Endothelial cell of umbilical vein (primary cell): ENCODE measurements around the gene SIPA1L3. TPM values are rescaled to one million over a fixed set of nuclear protein-coding genes. Genes with fewer than 3 reads are reported as not detected.

Source experiments
- BruUV-seq: library from RNA; stranded (reverse); fragments of 400-500 nt; replicated peaks from 2 replicates; lab custom pipeline; 2021; lab: Mats Ljungman, UMichigan
- CTCF ChIA-PET: fragments of 300-600, 350-600 bp; sonication (Branson Sonifier 250); formaldehyde crosslinking; loops from one replicate; lab custom pipeline; 2021; ENCODE audit warnings: antibody characterized with exemption, inconsistent platforms; lab: Charles Lee
- POLR2A ChIA-PET: fragments of 300-600, 350-600 bp; sonication (Branson Sonifier 250); formaldehyde crosslinking; loops from one replicate; lab custom pipeline; 2021; ENCODE audit warnings: antibody characterized with exemption, inconsistent platforms; lab: Charles Lee
- DNase-seq: peaks from one replicate; pipeline ENCODE4 v3.0.0-alpha.2; 2011; ENCODE audit warnings: low read depth, low spot score
- FAIRE-seq: peaks from 2 replicates; lab custom pipeline; 2011; peaks lifted over from hg19 to GRCh38; lab: Jason Lieb, UNC
- H2AFZ ChIP-seq: 2 replicates; pipeline ENCODE4 v1.6.0; 2012; ENCODE audit warnings: low read depth, low read length, control low read depth, inconsistent platforms
- H3K27ac ChIP-seq: 2 replicates; pipeline ENCODE4 v1.5.1; 2011; ENCODE audit warnings: low read depth, mild to moderate bottlenecking, control low read depth, low read length, moderate library complexity; ENCODE audit not compliant: insufficient read depth
- H3K27me3 ChIP-seq, 2 experiments: 2 replicates each; pipeline versions ENCODE4 v1.6.0 to v1.6.1; 2011; ENCODE audit warnings: low read length in 2 of 2, mixed read lengths in 1 of 2; ENCODE audit not compliant: control insufficient read depth in 2 of 2, insufficient read depth in 2 of 2
- H3K36me3 ChIP-seq, 2 experiments: 2 replicates in 1 of 2; 3 replicates in 1 of 2; pipeline ENCODE4 v1.5.1; 2011; ENCODE audit warnings: low read length in 2 of 2, mild to moderate bottlenecking in 1 of 2, moderate library complexity in 1 of 2; ENCODE audit not compliant: control insufficient read depth in 2 of 2, insufficient read depth in 2 of 2; ENCODE audit errors: extremely low read depth in 1 of 2
- H3K4me1 ChIP-seq: 3 replicates; pipeline ENCODE4 v1.5.1; 2011; ENCODE audit warnings: mild to moderate bottlenecking, low read length; ENCODE audit not compliant: control insufficient read depth, insufficient read depth; ENCODE audit errors: extremely low read depth
- H3K4me2 ChIP-seq: 2 replicates; pipeline ENCODE4 v1.6.1; 2011; ENCODE audit warnings: low read length, control low read depth, mixed read lengths; ENCODE audit not compliant: insufficient read depth
- H3K4me3 ChIP-seq, 3 experiments: fragments of 200-600 bp in 1 of 3; sonication (generic), shearing (Covaris generic) in 1 of 3; replicated peaks in 1 of 3; 2 replicates each; pipeline ENCODE4 v1.5.1; 2011 to 2016; ENCODE audit warnings: control low read depth in 3 of 3, low read length in 3 of 3, mild to moderate bottlenecking in 2 of 3, inconsistent platforms in 1 of 3, low read depth in 1 of 3, moderate library complexity in 1 of 3; ENCODE audit not compliant: insufficient read depth in 1 of 3
- H3K79me2 ChIP-seq: 2 replicates; pipeline ENCODE4 v1.6.0; 2012; ENCODE audit warnings: low read length, inconsistent platforms; ENCODE audit not compliant: control insufficient read depth, insufficient read depth
- H3K9ac ChIP-seq: replicated peaks from 2 replicates; pipeline ENCODE3; 2011; ENCODE audit warnings: low read length, control low read depth; ENCODE audit not compliant: insufficient read depth; ENCODE audit errors: extremely low read depth
- H3K9me1 ChIP-seq: replicated peaks from 3 replicates; pipeline ENCODE4 v1.6.0; 2011; ENCODE audit warnings: mild to moderate bottlenecking, low read length; ENCODE audit not compliant: control insufficient read depth, insufficient read depth; ENCODE audit errors: extremely low read depth
- H3K9me3 ChIP-seq: replicated peaks from 2 replicates; pipeline ENCODE4 v1.5.1; 2012; ENCODE audit warnings: low read length, inconsistent platforms; ENCODE audit not compliant: control insufficient read depth, insufficient read depth
- H4K20me1 ChIP-seq: replicated peaks from 2 replicates; pipeline ENCODE3; 2011; ENCODE audit warnings: mild to moderate bottlenecking, low read length; ENCODE audit not compliant: control insufficient read depth, insufficient read depth; ENCODE audit errors: extremely low read depth
- EZH2 ChIP-seq: IDR thresholded peaks from 2 replicates; pipeline ENCODE4 v1.6.1; 2012; ENCODE audit warnings: borderline replicate concordance, low read depth, mild to moderate bottlenecking, moderate library complexity, low read length, inconsistent platforms; ENCODE audit not compliant: severe bottlenecking
- FOS ChIP-seq: IDR thresholded peaks from 2 replicates; pipeline ENCODE4 v1.6.1; 2011; ENCODE audit warnings: mild to moderate bottlenecking, low read length, moderate library complexity, borderline replicate concordance; ENCODE audit not compliant: insufficient read depth
- GATA2 ChIP-seq: IDR thresholded peaks from 2 replicates; pipeline ENCODE4 v1.7.0; 2011; ENCODE audit warnings: low read depth, mild to moderate bottlenecking, moderate library complexity, mixed read lengths, low read length; ENCODE audit not compliant: insufficient read length, insufficient read depth
- JUN ChIP-seq: IDR thresholded peaks from 2 replicates; pipeline ENCODE4 v1.6.1; 2011; ENCODE audit warnings: borderline replicate concordance, low read depth; ENCODE audit not compliant: insufficient read length, insufficient read depth
- MAX ChIP-seq: IDR thresholded peaks from 2 replicates; pipeline ENCODE4 v1.6.1; 2011; ENCODE audit not compliant: insufficient read depth, insufficient read length
- MYC ChIP-seq: IDR thresholded peaks from one replicate; pipeline ENCODE4 v1.6.1; 2011; ENCODE audit warnings: mild to moderate bottlenecking, low read depth, low read length
- POLR2A ChIP-seq: IDR thresholded peaks from 2 replicates; pipeline ENCODE4 v1.6.1; 2012; ENCODE audit warnings: low read depth, mild to moderate bottlenecking, control low read depth, low read length
- POLR2AphosphoS5 ChIP-seq: IDR thresholded peaks from 2 replicates; pipeline ENCODE4 v1.6.1; 2012; ENCODE audit warnings: low read depth, mild to moderate bottlenecking, control low read depth, low read length, moderate library complexity; ENCODE audit not compliant: insufficient read depth
- dilution Hi-C: fragments of 300-500 bp; cut with MboI; formaldehyde crosslinking; loops from one replicate; pipeline ENCODE4 v1.15.0; 2019; ENCODE audit warnings: low sequenced_read_pairs; ENCODE audit not compliant: extremely low pct_ligation_motif_present
- intact Hi-C: fragments of 100-400 bp; cut with micrococcal nuclease; formaldehyde crosslinking; loops from one replicate; pipeline ENCODE4 v1.10.0; 2022
- polyA plus RNA-seq, 4 experiments: library from polyadenylated mRNA; depleted of rRNA in 3 of 4; stranded (reverse) in 3 of 4; unstranded in 1 of 4; fragments of >200 nt; gene quantifications; 2 replicates each; pipeline versions ENCODE4 v1.2.1 to v1.2.3, GENCODE V29; 2011 to 2012; ENCODE audit warnings: missing spikeins in 1 of 4
- total RNA-seq: library from RNA; stranded (reverse); gene quantifications from 2 replicates; pipeline ENCODE4 v1.2.3, GENCODE V29; 2021
- TF ChIP-seq, protein P1 (sequence below), 2 donors: IDR thresholded peaks; 1 replicate in 1 of 2; 2 replicates in 1 of 2; pipeline ENCODE4 v1.5.1; 2011; ENCODE audit warnings: low read length in 2 of 2, mild to moderate bottlenecking in 2 of 2, moderate library complexity in 2 of 2, control low read depth in 1 of 2, inconsistent platforms in 1 of 2, low read depth in 1 of 2; ENCODE audit not compliant: insufficient read depth in 1 of 2; ENCODE audit errors: extremely low read depth in 1 of 2

SIPA1L3 gene
- total and polyA plus RNA-seq, 2 donors (not counting 3 experiments of a cell fraction or from before 2014, with no cell fraction given), result 14.2 to 47.2 TPM

DNA sequence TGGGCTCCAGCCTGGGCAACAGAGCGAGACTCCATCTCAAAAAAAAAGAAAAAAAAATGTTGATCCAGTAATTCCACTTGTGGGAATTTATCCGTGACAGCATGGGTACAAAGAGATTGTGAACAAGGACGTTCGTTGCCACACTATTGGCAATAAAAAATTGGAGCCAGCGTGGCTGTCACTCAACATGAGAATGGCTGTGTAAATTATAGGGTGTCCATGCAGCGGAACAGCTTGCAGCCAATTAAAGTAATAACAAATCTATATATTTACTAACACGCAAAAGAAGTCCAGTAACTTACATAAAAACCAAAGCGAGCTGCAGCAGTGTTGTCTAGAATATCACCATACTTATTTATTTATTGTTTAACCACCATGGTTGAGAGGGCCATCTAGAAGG, 297.7 kb downstream of the SIPA1L3 start:
- Histone ChIP-seq H3K27me3 (peaks cover 4 to 7% of the 10 kb centered on the region in 2 experiments), H3K79me2 (no peaks in the 10 kb centered on the region), H3K4me2 (no peak overlapping the region), H3K4me3 (no peak overlapping the region), H2AFZ (no peak overlapping the region), H3K27ac (no peak overlapping the region), H4K20me1 (no peaks in the 10 kb centered on the region), H3K4me1 (peaks cover 7% of the 10 kb centered on the region), H3K9me1 (no peaks in the 10 kb centered on the region), H3K36me3 (peaks cover 0 to 5% of the 10 kb centered on the region in 2 experiments), H3K9ac (no peak overlapping the region), H3K9me3 (no peaks in the 10 kb centered on the region)
- intact Hi-C loops, result no loop called here
- FAIRE-seq (no peak), DNase-seq (no peak)
- ChIA-PET POLR2A (interaction anchor here (0.6 kb wide), 1 partner anchor 107 kb away, joined by 3 read pairs; no protein-coding TSS in a partner anchor), CTCF (no interaction called here)
- no peak for TF ChIP-seq MYC
- TF ChIP-seq POLR2A, result no peak
- TF ChIP-seq POLR2AphosphoS5, result no peak
- TF ChIP-seq, protein P1, sequence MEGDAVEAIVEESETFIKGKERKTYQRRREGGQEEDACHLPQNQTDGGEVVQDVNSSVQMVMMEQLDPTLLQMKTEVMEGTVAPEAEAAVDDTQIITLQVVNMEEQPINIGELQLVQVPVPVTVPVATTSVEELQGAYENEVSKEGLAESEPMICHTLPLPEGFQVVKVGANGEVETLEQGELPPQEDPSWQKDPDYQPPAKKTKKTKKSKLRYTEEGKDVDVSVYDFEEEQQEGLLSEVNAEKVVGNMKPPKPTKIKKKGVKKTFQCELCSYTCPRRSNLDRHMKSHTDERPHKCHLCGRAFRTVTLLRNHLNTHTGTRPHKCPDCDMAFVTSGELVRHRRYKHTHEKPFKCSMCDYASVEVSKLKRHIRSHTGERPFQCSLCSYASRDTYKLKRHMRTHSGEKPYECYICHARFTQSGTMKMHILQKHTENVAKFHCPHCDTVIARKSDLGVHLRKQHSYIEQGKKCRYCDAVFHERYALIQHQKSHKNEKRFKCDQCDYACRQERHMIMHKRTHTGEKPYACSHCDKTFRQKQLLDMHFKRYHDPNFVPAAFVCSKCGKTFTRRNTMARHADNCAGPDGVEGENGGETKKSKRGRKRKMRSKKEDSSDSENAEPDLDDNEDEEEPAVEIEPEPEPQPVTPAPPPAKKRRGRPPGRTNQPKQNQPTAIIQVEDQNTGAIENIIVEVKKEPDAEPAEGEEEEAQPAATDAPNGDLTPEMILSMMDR (IDR thresholded peaks at IDR 0.05; ENCODE audit: extremely low read depth in 1 of 2, insufficient read depth in 1 of 2, low read depth in 1 of 2, low read length in 2 of 2), result no peak
- TF ChIP-seq GATA2, result no peak
- no peak for TF ChIP-seq EZH2
- TF ChIP-seq FOS, result no peak
- no peak for TF ChIP-seq MAX
- no peak for TF ChIP-seq JUN
- BruUV-seq, result no TSS peak
- dilution Hi-C loops, result no loop called here
